Heart right ventricle (tissue), 16 donors: Measurements from ENCODE around the gene GLRA3. TPM values are rescaled to one million over a fixed set of nuclear protein-coding genes. Genes with fewer than 3 reads are reported as not detected.
"Not testable (repeated sequence)": the region's sequence is repeated elsewhere in the genome, so short reads cannot be mapped to it uniquely, and the experiment has no call there.

Source experiments
- ATAC-seq, 8 donors: fragments of 200-7000 bp; cut with Tn5 transposase; one replicate each; pipeline ENCODE4 v1.9.1; 2020; ENCODE audit warnings: mild to moderate bottlenecking in 8 of 8, moderate library complexity in 8 of 8, moderate number of reproducible peaks in 1 of 8
- DNase-seq, 2 donors: peaks; one replicate each; pipeline ENCODE4 v3.0.0-alpha.2; 2020
- H3K27ac ChIP-seq, 10 donors: fragments of 200-600 bp; sonication (generic) in 2 of 10; one replicate each; pipeline versions ENCODE4 v1.5.0 to v1.8.0; 2020 to 2022; ENCODE audit warnings: mild to moderate bottlenecking in 3 of 10
- H3K27me3 ChIP-seq, 7 donors: fragments of 200-600 bp; one replicate each; pipeline ENCODE4 v1.8.0; 2021 to 2022; ENCODE audit warnings: mild to moderate bottlenecking in 2 of 7
- H3K36me3 ChIP-seq, 9 donors: fragments of 200-600 bp; sonication (generic) in 1 of 9; one replicate each; pipeline versions ENCODE4 v1.5.0 to v1.8.0; 2020 to 2022; ENCODE audit warnings: mild to moderate bottlenecking in 2 of 9
- H3K4me1 ChIP-seq, 9 donors: fragments of 200-600 bp; sonication (generic) in 1 of 9; one replicate each; pipeline versions ENCODE4 v1.5.0 to v1.8.0; 2020 to 2022; ENCODE audit warnings: mild to moderate bottlenecking in 4 of 9
- H3K4me3 ChIP-seq, 10 donors: fragments of 200-600 bp; sonication (generic) in 2 of 10; one replicate each; pipeline versions ENCODE4 v1.5.0 to v1.8.0; 2020 to 2022; ENCODE audit warnings: mild to moderate bottlenecking in 7 of 10, moderate library complexity in 2 of 10
- H3K9me3 ChIP-seq, 11 donors: fragments of 200-600 bp in 10 of 11; sonication (generic) in 2 of 11; one replicate each; pipeline versions ENCODE4 v1.5.0 to v1.8.0; 2013 to 2022; ENCODE audit warnings: mild to moderate bottlenecking in 2 of 11, control low read depth in 1 of 11, moderate library complexity in 1 of 11
- CTCF ChIP-seq, 9 donors: fragments of 200-600 bp; sonication (generic) in 2 of 9; IDR thresholded peaks; one replicate each; pipeline versions ENCODE4 v1.5.0 to v1.8.0; 2021 to 2022; ENCODE audit warnings: antibody characterized with exemption in 9 of 9, mild to moderate bottlenecking in 5 of 9, moderate library complexity in 1 of 9
- WGBS, 2 donors: extraction: QIAGEN DNeasy Blood & Tissue Kit; methylation state at CpG; one replicate each; pipeline ENCODE4 v1.1.7; 2013; ENCODE audit warnings: inconsistent platforms in 1 of 2; 5-methylcytosine and 5-hydroxymethylcytosine counted together
- intact Hi-C, 10 donors: fragments of 100-400 bp; cut with DNase I; formaldehyde crosslinking; loops; one replicate each; pipeline versions ENCODE4 v1.11.1 to v1.14.2; 2022
- polyA plus RNA-seq, 2 donors: library from polyadenylated mRNA; stranded (reverse); fragments of 200-250 nt; gene quantifications; one replicate each; pipeline ENCODE4 v1.2.3, GENCODE V29; 2013
- total RNA-seq, 10 donors: library from RNA; stranded (reverse); fragmentation: NEBNext Ultra II Directional in 3 of 10; extraction: Animal tissue kit (Norgen Biotek cat#: 25700) in 3 of 10; gene quantifications; one replicate each; pipeline versions ENCODE4 v1.2.1 to v1.2.4, GENCODE V29; 2021 to 2023
- donor health status: Arrhythmogenic right ventricular cardiomyopathy.
- donor health status: ischemic (EF 13 %, LVEDD 7.1; RV severe dilation, severe dysfunction).
- donor health status: healthy with polysubstance abuse.
- donor health status: DM: no; HTN: yes; CAD: no.
- donor health status: DM: no; HTN: no; CAD: no.
- donor health status: ischemic (EF 25% LVEDD 6.9; RV normal size, moderate dysfunction).
- donor health status: ischemic (EF 25% LVEDD 5.7; RV mildly dilated, moderate dysfunction).
- donor health status: healthy.
- donor health status: DM: yes; HTN: yes; CAD: no.
- donor health status: Ischemic cardiomyopathy.
- donor health status: ischemic (EF 35%, LVEDD 5.7; RV mildly dilated, moderate dysfunction).
- donor health status: nonischemic (EF 11% LVEDD 7.7; RV severe dilation, severe dysfunction).
- donor health status: DM: yes; HTN: yes; CAD: no.
- donor health status: PGD.
- donor health status: ischemic (EF 29% LVEDD 5.4; RV normal size, mild dysfunction).
- donor health status: nonischemic (EF 23%, LVEDD 6.1; RV moderate dilation, normal function).

The GLRA3 gene
- total and polyA plus RNA-seq, 12 donors: not detected

GRCh38 chr4:174808119-174808518, 20.9 kb downstream of the GLRA3 start:
- H3K27ac ChIP-seq: no peak overlapping the region
- no peaks in the 10 kb centered on the region for H3K4me1 ChIP-seq
- no peak for DNase-seq
- peaks cover 0 to 5% (median 0%) of the 10 kb centered on the region in 11 donors for H3K9me3 ChIP-seq
- intact Hi-C loops: no loop called here
- H3K27me3 ChIP-seq: no peaks in the 10 kb centered on the region
- 82 to 85% methylated on average over 2 of the region's 2 CpGs for WGBS, 2 donors
- TF ChIP-seq CTCF (IDR thresholded peaks at IDR 0.05): no peak
- H3K4me3 ChIP-seq: no peak overlapping the region
- no peaks in the 10 kb centered on the region for H3K36me3 ChIP-seq
- ATAC-seq: no peak

GRCh38 chr4:174805746-174806145, 23.3 kb downstream of the GLRA3 start:
- Histone ChIP-seq H3K9me3 (peaks cover 0 to 18% (median 0%) of the 10 kb centered on the region in 11 donors), H3K4me1 (no peaks in the 10 kb centered on the region), H3K27me3 (no peaks in the 10 kb centered on the region), H3K27ac (no peak overlapping the region), H3K36me3 (no peaks in the 10 kb centered on the region), H3K4me3 (no peak overlapping the region)
- intact Hi-C loops: no loop called here
- ATAC-seq (no peak), DNase-seq (no peak)
- no peak for TF ChIP-seq CTCF (IDR thresholded peaks at IDR 0.05)
- WGBS, 2 donors: 80 to 89% methylated on average over 1 of the region's 1 CpG

GRCh38 chr4:174794543-174795094, 34.4 kb downstream of the GLRA3 start:
- ATAC-seq: no peak
- Histone ChIP-seq H3K9me3 (peaks cover 0 to 15% (median 0%) of the 10 kb centered on the region in 11 donors), H3K4me1 (no peaks in the 10 kb centered on the region), H3K36me3 (no peaks in the 10 kb centered on the region), H3K4me3 (no peak overlapping the region), H3K27me3 (no peaks in the 10 kb centered on the region), H3K27ac (no peak overlapping the region)
- intact Hi-C loops: no loop called here
- no peak for TF ChIP-seq CTCF (IDR thresholded peaks at IDR 0.05)
- no peak for DNase-seq
- WGBS, 2 donors: 60 to 64% methylated on average over 3 of the region's 3 CpGs

GRCh38 chr4:174789657-174790056, 39.4 kb downstream of the GLRA3 start:
- peaks cover 0 to 11% (median 0%) of the 10 kb centered on the region in 11 donors for H3K9me3 ChIP-seq
- no peak overlapping the region for H3K27ac ChIP-seq
- no peaks in the 10 kb centered on the region for H3K36me3 ChIP-seq
- no peak overlapping the region for H3K4me3 ChIP-seq
- ATAC-seq (no peak), DNase-seq (no peak)
- no peaks in the 10 kb centered on the region for H3K27me3 ChIP-seq
- intact Hi-C loops: no loop called here
- TF ChIP-seq CTCF (IDR thresholded peaks at IDR 0.05): no peak
- no peaks in the 10 kb centered on the region for H3K4me1 ChIP-seq

GRCh38 chr4:174778274-174778986, 50.6 kb downstream of the GLRA3 start:
- WGBS, 2 donors: 87 to 91% methylated on average over 18 to 22 of the region's 28 CpGs
- intact Hi-C loops, DNase-seq, H3K4me1 ChIP-seq, H3K27me3 ChIP-seq, H3K36me3 ChIP-seq, ATAC-seq, H3K4me3 ChIP-seq, H3K27ac ChIP-seq, H3K9me3 ChIP-seq: not testable (repeated sequence)
